ENCODE measurements around the gene SLC4A3.

SLC4A3 gene

GRCh38 chr2:219627103-219628100, at the start of gene SLC4A3:
Gene SLC4A3, plus strand, starts transcription at chr2:219627630. Its CDS starts 363 bp downstream, at chr2:219627993.
- DNase-seq (ENCODE audit: low spot score), result no peak

- no peak for DNase-seq (ENCODE audit: low spot score)
These were observed 48.4 kb upstream of the SLC4A3 start for GRCh38 chr2:219578811-219579613.

- no peak for DNase-seq (ENCODE audit: low spot score)
These were observed 46.1 kb upstream of the SLC4A3 start for GRCh38 chr2:219581346-219581745.

GRCh38 chr2:219591091-219591490, 36.3 kb upstream of the SLC4A3 start:
- DNase-seq (ENCODE audit: low spot score), result no peak

- no peak for DNase-seq (ENCODE audit: low spot score)
These were observed 34.7 kb upstream of the SLC4A3 start for GRCh38 chr2:219592736-219593135.

GRCh38 chr2:219593154-219593553, 34.3 kb upstream of the SLC4A3 start:
- no peak for DNase-seq (ENCODE audit: low spot score)

GRCh38 chr2:219595256-219595655, 32.2 kb upstream of the SLC4A3 start:
- no peak for DNase-seq (ENCODE audit: low spot score)

GRCh38 chr2:219596954-219597551, 30.4 kb upstream of the SLC4A3 start:
- DNase-seq (ENCODE audit: low spot score), result no peak

GRCh38 chr2:219597552-219598307, 29.7 kb upstream of the SLC4A3 start, which contains the start of gene STK11IP:
Gene STK11IP, plus strand, starts transcription at chr2:219597857. Its CDS starts 263 bp downstream, at chr2:219598120.
- DNase-seq (ENCODE audit: low spot score), result peak; percentile 96

GRCh38 chr2:219598308-219599078, 28.9 kb upstream of the SLC4A3 start:
- DNase-seq (ENCODE audit: low spot score), result no peak

GRCh38 chr2:219603771-219604170, 23.7 kb upstream of the SLC4A3 start:
- DNase-seq (ENCODE audit: low spot score), result peak; percentile 37

GRCh38 chr2:219605607-219605954, 21.8 kb upstream of the SLC4A3 start:
- DNase-seq (ENCODE audit: low spot score), result no peak

GRCh38 chr2:219607931-219608330, 19.5 kb upstream of the SLC4A3 start:
- DNase-seq (ENCODE audit: low spot score), result no peak

GRCh38 chr2:219608399-219608964, 18.9 kb upstream of the SLC4A3 start:
- no peak for DNase-seq (ENCODE audit: low spot score)

GRCh38 chr2:219609149-219609750, 18.2 kb upstream of the SLC4A3 start:
- no peak for DNase-seq (ENCODE audit: low spot score)

GRCh38 chr2:219611306-219611705, 16.1 kb upstream of the SLC4A3 start:
- no peak for DNase-seq (ENCODE audit: low spot score)

GRCh38 chr2:219611866-219612576, 15.4 kb upstream of the SLC4A3 start:
- DNase-seq (ENCODE audit: low spot score), result no peak

GRCh38 chr2:219612577-219613286, 14.7 kb upstream of the SLC4A3 start:
- DNase-seq (ENCODE audit: low spot score), result no peak
